ENCODE results near the gene PER2.
"Not testable (repeated sequence)": the region's sequence is repeated elsewhere in the genome, so short reads cannot be mapped to it uniquely, and the experiment has no call there.

PER2 gene

GRCh38 chr2:238310721-238311120 lies 22.3 kb upstream of the PER2 start:
- not testable (repeated sequence) for DNase-seq

- DNase-seq = no peak
Measured at GRCh38 chr2:238308177-238308576, 19.8 kb upstream of the PER2 start.

- no peak for DNase-seq
Measured at GRCh38 chr2:238306672-238306998, 18.2 kb upstream of the PER2 start.

GRCh38 chr2:238305965-238306671 lies 17.7 kb upstream of the PER2 start:
- no peak for DNase-seq

- DNase-seq = no peak
Measured at GRCh38 chr2:238305092-238305862, 16.9 kb upstream of the PER2 start.

- DNase-seq = no peak
Measured at GRCh38 chr2:238304116-238304515, 15.7 kb upstream of the PER2 start.

GRCh38 chr2:238302751-238303150 lies 14.3 kb upstream of the PER2 start:
- DNase-seq = no peak

- DNase-seq = no peak
Measured at GRCh38 chr2:238302087-238302486, 13.7 kb upstream of the PER2 start.

GRCh38 chr2:238299803-238300202 lies 11.4 kb upstream of the PER2 start:
- DNase-seq = no peak

GRCh38 chr2:238296638-238297457 lies 8.4 kb upstream of the PER2 start:
- DNase-seq = no peak

- no peak for DNase-seq
Measured at GRCh38 chr2:238295144-238296112, 7.0 kb upstream of the PER2 start.

GRCh38 chr2:238294393-238295143 lies 6.2 kb upstream of the PER2 start:
- no peak for DNase-seq

- DNase-seq = no peak
Measured at GRCh38 chr2:238294046-238294392, 5.6 kb upstream of the PER2 start.

- no peak for DNase-seq
Measured at GRCh38 chr2:238291550-238292281, 3.3 kb upstream of the PER2 start.

GRCh38 chr2:238290715-238291549 lies 2.5 kb upstream of the PER2 start:
- DNase-seq = no peak

GRCh38 chr2:238290091-238290509 lies 1.7 kb upstream of the PER2 start:
- no peak for DNase-seq

GRCh38 chr2:238289574-238289973 lies 1.2 kb upstream of the PER2 start:
- DNase-seq = no peak

GRCh38 chr2:238288650-238289573 lies 502 bp upstream of the PER2 start:
- peak; percentile 99 for DNase-seq
